Stimulated activated CD4-positive, alpha-beta T cell treated with anti-CD3 and anti-CD28 coated beads, Interleukin-1b, Interleukin-23, amount 100 ng/mL, for 48 hours (primary cell): Measurements from ENCODE around the gene KRTAP10-11.
"Not testable (repeated sequence)": the region's sequence is repeated elsewhere in the genome, so short reads cannot be mapped to it uniquely, and the experiment has no call there.

ENCODE experiments used
- DNase-seq: peaks from one replicate; pipeline ENCODE4 v3.0.0-alpha.2; 2020

KRTAP10-11 gene

DNA sequence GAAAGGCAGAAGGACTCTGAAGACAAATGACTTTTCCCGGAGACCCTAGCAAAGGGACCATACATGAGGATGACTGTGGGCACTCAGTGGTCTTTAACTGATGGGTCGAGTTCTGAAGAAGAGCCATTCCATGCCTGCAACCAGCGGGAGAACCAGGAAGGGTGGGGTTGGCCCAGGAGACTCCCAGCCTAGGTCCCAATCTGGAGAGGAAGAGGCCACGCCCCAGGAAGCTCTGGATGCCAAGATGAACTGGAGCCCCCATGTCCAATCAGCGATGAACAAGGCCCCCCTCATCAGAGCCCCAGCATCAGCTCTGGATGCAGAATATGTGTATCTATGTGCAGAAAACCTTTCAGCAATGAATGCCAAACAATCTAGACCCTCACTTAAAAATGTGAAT lies 5.5 kb upstream of the KRTAP10-11 start:
- no peak for DNase-seq

GRCh38 chr21:44643741-44644310 lies 2.4 kb upstream of the KRTAP10-11 start:
- DNase-seq = no peak

DNA sequence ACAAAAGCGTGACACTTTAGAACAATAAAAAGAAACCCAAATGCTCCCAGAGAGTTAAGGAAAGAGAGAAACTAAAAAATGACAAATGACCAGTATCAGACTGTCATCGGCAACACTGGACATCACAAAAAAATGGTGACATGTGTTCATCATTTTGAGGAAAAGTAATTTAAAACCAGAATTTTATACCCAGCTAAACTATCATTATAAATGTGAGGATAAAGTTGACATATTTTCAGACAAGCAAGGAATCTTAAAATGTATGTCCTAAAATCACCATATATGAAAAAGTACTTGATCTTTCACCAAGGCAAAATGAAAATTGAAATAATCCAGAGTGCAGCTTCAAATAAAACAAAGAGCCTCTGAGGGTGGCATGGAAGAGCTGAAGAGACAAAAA lies 1.3 kb upstream of the KRTAP10-11 start:
- no peak for DNase-seq

GRCh38 chr21:44647222-44647552 lies 973 bp downstream of the KRTAP10-11 start:
- no peak for DNase-seq

DNA sequence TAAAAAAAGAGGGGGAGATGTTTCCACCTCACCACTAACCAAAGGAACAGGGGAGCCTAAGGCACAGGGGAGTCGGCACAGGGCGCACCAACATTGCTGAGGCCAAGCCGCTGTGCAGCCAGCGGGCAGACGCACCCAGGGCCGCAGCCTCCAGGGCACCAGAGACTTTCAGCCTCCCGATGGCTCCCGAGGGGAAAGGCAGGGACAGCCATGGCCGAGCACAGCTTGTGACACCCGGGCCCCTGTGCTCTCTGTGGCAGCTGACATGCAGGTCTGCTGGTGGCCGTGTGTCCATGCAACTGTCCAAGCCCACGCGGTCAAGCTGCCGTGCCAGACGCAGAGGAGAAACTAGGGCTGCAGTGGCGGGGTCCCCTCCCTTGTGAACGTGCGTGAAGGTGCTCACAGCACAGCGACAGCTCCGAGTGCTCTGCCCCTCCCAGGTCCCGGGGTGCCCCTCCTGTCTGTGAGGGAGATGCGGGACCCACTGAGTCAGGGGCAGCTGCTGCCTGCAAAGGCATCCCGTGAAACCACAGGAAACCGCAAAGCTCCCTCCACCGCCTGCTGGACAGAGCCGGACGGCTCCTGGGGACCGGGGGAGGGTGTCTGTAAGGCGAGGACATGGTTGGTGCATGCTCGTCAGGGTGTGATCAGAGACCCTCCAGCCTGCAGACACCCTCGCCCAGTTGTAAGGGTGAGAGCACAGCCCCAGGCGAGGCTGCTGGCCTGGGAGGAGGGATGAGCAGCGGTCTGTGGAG lies 2.5 kb downstream of the KRTAP10-11 start:
- no peak for DNase-seq

GRCh38 chr21:44649521-44650100 lies 3.4 kb downstream of the KRTAP10-11 start:
- DNase-seq = no peak

DNA sequence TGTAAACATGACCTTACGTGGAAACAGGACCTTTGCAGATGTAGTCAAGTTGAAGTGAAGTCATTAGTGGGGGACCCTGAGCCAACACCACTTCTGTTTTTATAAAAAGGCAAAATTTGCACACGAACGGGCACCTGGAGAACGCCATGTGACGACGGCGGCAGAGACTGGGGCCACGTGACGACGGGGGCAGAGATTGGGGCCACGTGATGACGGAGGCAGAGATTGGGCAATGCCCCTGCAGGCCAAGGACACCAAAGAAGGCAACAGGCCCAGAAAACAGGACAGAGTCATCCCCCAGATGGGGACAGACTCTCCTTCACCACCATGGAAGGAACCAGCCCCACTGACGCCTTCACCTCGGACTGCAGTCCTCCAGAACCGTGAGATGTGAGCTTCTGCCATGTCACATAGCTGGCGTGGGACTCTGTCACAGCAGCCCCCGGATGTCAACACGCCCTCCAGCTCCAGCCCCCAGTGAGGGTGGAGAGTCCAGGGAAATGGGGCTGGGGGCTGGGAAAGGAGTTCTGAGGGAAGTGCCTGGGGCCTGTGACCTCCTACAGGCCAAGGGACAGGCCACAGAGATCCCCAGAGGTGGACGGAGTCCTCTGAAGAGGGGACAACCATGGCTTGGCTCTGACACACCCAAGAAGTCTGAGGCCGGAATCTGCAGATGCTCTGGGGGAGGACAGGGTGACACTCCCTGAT lies 4.2 kb downstream of the KRTAP10-11 start:
- DNase-seq = no peak

- DNase-seq = no peak
Measured at GRCh38 chr21:44650973-44651675, 4.9 kb downstream of the KRTAP10-11 start.

DNA sequence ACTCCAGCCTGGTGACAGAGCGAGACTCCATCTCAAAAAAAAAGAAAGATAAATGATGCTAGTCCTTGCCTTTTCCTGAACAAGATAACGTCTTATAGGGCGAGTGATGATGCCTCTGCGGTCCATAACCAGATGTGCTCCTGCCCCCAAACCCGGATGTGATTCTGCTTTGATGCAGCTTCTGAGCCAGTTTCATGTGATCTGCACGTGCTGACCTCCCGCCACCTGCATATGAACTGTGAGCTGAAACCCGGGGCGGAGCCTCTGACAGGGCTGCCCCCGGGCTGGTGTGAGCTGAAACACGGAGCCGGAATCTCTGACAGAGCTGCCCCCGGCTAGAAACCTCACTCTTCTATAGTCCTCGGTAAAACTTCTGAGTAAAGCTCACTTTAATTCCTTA lies 6.9 kb downstream of the KRTAP10-11 start:
- DNase-seq = no peak

DNA sequence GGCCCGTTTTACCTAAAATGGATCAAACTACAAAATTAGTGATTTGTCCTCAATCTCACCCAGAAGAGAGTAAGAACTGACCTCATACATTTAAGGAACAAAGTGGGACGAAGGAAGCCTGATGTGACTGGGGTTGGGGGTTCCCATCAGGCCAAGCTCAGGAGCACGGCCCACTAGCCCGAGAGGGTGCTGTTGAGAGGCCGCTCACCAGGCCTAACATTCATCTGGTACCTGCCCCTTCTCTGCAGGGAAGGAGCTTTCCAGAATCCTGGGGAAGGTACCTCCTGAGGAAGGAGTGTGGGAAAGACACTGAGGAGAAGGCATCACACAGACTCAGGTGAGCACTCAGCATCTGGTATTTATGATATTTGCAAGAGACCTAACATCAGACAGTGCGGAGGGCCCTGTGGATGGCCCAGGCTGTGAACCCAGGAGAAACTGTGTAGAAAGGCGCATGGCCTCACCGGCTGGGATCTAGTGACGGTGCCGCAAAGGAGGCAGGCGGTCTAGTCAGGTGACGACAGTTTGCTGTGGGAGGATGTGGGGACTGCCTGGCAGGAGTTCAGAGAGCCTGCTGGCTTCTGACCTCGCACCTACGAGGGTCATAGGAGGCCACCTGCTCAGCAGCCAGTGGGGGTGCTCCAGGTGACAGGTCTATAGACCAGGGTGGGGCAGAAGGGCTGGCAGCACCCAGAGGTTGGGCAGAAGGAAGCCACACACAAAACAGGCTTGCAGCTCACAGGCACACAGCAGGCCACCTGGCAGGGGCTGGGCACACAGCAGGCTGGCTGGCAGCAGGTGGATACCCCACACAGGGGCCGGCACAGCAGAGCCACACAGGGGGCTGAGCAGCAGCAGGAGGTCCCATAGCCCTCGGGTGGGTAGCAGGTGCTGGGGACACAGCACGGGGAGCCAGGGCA lies 7.7 kb downstream of the KRTAP10-11 start:
- DNase-seq = no peak

DNA sequence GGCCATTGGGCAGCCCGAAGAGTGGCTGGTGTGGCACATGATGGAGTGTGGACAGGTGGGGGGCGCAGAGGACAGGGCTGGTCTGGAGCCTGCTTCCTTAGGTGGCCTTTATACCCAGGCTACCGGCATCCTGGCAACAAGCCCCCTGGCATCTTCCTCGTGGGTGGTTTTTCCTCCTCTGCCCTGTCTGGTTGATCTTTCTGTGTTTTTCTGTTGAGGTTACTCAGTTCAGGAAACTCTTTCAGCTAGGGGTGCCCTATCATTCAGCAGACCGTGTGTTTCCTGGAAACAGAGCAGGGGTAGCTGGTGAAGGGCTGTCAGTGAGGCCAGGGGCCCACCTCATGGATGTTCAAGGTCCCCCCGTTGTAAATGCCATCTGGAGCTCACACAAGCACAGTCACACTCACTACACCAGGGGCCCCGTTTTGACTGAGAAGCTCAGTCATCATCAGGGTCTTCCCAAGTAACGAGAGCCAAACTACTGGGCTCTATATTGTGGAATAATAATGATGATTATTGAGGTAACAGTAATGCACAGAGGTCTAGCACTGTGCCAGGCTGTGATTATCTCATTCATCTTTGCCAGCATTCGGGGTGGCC lies 8.5 kb downstream of the KRTAP10-11 start, which contains the start of gene KRTAP12-4:
KRTAP12-4 (minus strand) TSS at position 84 of the 600 bp plus-strand sequence; CDS start at position 39, 45 bp downstream.
- DNase-seq = no peak

- DNase-seq = no peak
Measured at GRCh38 chr21:44656868-44657267, 10.7 kb downstream of the KRTAP10-11 start.

GRCh38 chr21:44657635-44658540 lies 11.7 kb downstream of the KRTAP10-11 start, which contains the start of gene KRTAP12-3:
TSS of gene KRTAP12-3 (plus strand) at chr21:44657932. CDS start at chr21:44657980, 48 bp downstream.
- no peak for DNase-seq

DNA sequence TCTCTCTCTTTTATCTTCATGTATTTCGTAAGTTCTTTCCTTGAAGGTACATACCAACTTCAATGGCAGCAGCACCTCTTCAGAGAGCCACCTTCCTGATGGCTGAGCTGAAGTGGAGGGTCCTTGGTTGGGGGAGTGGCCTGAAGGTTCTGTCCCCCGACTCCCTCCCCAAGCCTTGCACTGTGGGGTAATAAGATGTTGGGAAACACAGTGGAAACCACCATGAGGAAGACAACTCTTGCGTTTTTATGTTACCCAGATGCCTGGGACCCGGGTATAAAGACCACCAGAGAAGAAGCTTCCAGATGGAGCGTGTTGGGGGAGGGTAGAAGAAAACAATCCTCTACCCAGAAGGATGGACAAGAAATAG lies 12.3 kb downstream of the KRTAP10-11 start:
- no peak for DNase-seq

DNA sequence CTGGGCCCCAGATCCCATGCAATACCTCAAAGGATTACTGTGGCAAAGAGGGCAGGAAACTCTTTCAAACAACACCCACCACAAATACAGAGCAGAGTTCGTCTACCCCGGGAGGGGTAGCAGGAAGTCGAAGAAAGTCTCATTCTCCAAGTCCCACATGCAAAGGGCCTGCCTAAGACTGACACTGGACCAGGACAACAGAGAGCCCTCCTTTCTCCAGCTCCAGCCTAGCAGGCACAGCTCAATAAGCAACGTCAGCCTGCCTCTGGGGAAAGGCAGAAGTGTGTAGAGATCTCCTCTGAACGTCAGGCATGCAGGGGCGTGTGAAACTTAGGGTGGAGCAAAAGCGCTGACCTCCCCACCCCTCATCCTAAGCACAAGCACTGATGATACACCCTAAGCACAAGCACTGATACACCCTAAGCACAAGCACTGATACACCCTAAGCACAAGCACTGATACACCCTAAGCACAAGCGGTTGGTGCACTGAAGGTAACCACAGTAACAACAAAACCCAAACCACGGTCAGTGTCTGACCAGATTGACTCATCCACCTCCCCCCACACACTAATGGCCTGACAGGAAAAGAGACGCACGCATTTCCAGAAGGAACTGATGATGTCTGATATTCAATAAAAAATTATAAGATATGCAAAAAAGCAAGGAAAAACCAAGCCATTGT lies 12.8 kb downstream of the KRTAP10-11 start:
- DNase-seq = no peak

DNA sequence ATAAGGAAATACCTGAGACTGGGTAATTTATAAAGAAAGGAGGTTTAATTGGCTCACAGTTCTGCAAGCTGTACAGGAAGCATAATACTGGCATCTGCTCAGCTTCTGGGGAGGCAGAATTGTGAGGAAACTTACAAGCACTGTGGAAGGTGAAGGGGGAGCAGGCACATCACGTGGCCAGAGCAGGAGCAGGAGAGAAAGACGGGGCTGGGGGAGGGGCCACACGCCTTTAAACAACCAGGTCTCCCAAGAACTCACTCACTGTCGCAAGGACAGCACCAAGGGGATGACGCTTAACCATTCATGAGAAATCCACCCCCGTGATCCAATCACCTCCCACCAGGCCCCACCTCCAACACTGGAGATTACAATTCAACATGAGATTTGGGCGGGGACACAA lies 15.4 kb downstream of the KRTAP10-11 start:
- not testable (repeated sequence) for DNase-seq

DNA sequence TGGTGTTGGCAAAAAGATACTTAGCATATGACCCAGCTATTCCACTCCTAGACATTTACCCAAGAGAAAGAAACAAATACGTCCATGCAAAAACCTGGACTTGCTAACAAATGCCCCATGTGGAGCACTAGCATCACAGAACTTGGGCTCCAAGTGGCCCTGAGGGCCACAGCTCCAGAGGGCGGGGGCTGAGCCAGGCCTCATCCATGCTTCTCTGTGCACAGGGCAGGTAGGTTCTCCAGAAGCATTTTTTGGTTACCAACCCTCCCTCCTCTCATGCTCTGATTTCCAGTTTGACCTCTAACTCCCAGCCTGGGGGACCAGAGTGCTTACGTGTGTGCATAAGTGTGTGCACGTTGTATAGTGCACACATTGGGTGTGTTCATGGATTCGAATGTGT lies 18.5 kb downstream of the KRTAP10-11 start:
- no peak for DNase-seq

- no peak for DNase-seq
Measured at GRCh38 chr21:44666401-44667320, 20.4 kb downstream of the KRTAP10-11 start, which contains the start of gene KRTAP12-2. TSS of gene KRTAP12-2 (minus strand) at chr21:44666927. CDS start at chr21:44666886, 41 bp downstream.
